GM11168 (cell line): ENCODE measurements around the gene LAYN.

Experiments used
- in situ Hi-C: fragments of 300-500 bp; cut with MboI; formaldehyde crosslinking; loops from one replicate; pipeline ENCODE4 v1.12.0; 2022; ENCODE audit warnings: low sequenced_read_pairs; ENCODE audit not compliant: unreplicated experiment

Gene LAYN

GRCh38 chr11:111530091-111530490, 10.4 kb upstream of the LAYN start:
- in situ Hi-C loops, result no loop called here

- in situ Hi-C loops, result no loop called here
Measured at GRCh38 chr11:111531136-111531535, 9.4 kb upstream of the LAYN start.

GRCh38 chr11:111531687-111532364, 8.7 kb upstream of the LAYN start:
- in situ Hi-C loops, result no loop called here

GRCh38 chr11:111532365-111532709, 8.2 kb upstream of the LAYN start:
- in situ Hi-C loops, result no loop called here

- in situ Hi-C loops, result no loop called here
Measured at GRCh38 chr11:111535281-111535680, 5.2 kb upstream of the LAYN start.

- in situ Hi-C loops, result no loop called here
Measured at GRCh38 chr11:111537336-111537860, 3.1 kb upstream of the LAYN start.

- in situ Hi-C loops, result no loop called here
Measured at GRCh38 chr11:111538407-111539114, 2.0 kb upstream of the LAYN start.

GRCh38 chr11:111539426-111540113, 950 bp upstream of the LAYN start:
- in situ Hi-C loops, result no loop called here

- in situ Hi-C loops, result no loop called here
Measured at GRCh38 chr11:111540937-111541253, 375 bp downstream of the LAYN start.

- in situ Hi-C loops, result no loop called here
Measured at GRCh38 chr11:111541254-111542061, 938 bp downstream of the LAYN start.

GRCh38 chr11:111542606-111543275, 2.2 kb downstream of the LAYN start:
- in situ Hi-C loops, result no loop called here

GRCh38 chr11:111548525-111548924, 8.0 kb downstream of the LAYN start:
- in situ Hi-C loops, result no loop called here

GRCh38 chr11:111549196-111549868, 8.8 kb downstream of the LAYN start:
- in situ Hi-C loops, result no loop called here

- in situ Hi-C loops, result no loop called here
Measured at GRCh38 chr11:111549869-111550203, 9.3 kb downstream of the LAYN start.

- in situ Hi-C loops, result no loop called here
Measured at GRCh38 chr11:111550258-111550657, 9.7 kb downstream of the LAYN start.

- in situ Hi-C loops, result no loop called here
Measured at GRCh38 chr11:111554532-111554931, 14.0 kb downstream of the LAYN start.

- in situ Hi-C loops, result no loop called here
Measured at GRCh38 chr11:111555255-111555654, 14.7 kb downstream of the LAYN start.

GRCh38 chr11:111557425-111558111, 17.0 kb downstream of the LAYN start:
- in situ Hi-C loops, result no loop called here

GRCh38 chr11:111559800-111560464, 19.4 kb downstream of the LAYN start:
- in situ Hi-C loops, result no loop called here
